Neutrophil (primary cell): ENCODE results near the gene AIFM3.

Experiments
- H3K27ac ChIP-seq: fragments of 200-600 bp; sonication (generic); 2 replicates; pipeline ENCODE4 v1.5.1; 2016; ENCODE audit warnings: mild to moderate bottlenecking, moderate library complexity
- H3K27me3 ChIP-seq: fragments of 200-600 bp; sonication (generic); 2 replicates; pipeline ENCODE4 v1.6.0; 2016; ENCODE audit warnings: mild to moderate bottlenecking
- H3K36me3 ChIP-seq: fragments of 200-600 bp; sonication (generic); 2 replicates; pipeline ENCODE4 v1.5.1; 2017
- H3K4me1 ChIP-seq, 2 experiments: fragments of 200-600 bp in 1 of 2; sonication (generic) in 1 of 2; 1 replicate in 1 of 2; 2 replicates in 1 of 2; pipeline versions ENCODE4 v1.5.1 to v1.6.1; 2013 to 2016; ENCODE audit warnings: low read depth in 1 of 2, low read length in 1 of 2, mild to moderate bottlenecking in 1 of 2, moderate library complexity in 1 of 2; ENCODE audit not compliant: control insufficient read depth in 1 of 2, insufficient read depth in 1 of 2
- H3K4me3 ChIP-seq, 2 experiments: fragments of 200-600 bp in 1 of 2; sonication (generic) in 1 of 2; 1 replicate in 1 of 2; 2 replicates in 1 of 2; pipeline ENCODE4 v1.5.1; 2013 to 2016; ENCODE audit warnings: low read depth in 1 of 2, low read length in 1 of 2, mild to moderate bottlenecking in 1 of 2, moderate library complexity in 1 of 2
- H3K9me3 ChIP-seq: fragments of 200-600 bp; sonication (generic); 2 replicates; pipeline ENCODE4 v1.5.1; 2016
- TF ChIP-seq, protein P1 (sequence below): fragments of 200-600 bp; sonication (generic); IDR thresholded peaks from 2 replicates; pipeline ENCODE4 v1.5.1; 2016; ENCODE audit warnings: antibody characterized with exemption

The AIFM3 gene

DNA sequence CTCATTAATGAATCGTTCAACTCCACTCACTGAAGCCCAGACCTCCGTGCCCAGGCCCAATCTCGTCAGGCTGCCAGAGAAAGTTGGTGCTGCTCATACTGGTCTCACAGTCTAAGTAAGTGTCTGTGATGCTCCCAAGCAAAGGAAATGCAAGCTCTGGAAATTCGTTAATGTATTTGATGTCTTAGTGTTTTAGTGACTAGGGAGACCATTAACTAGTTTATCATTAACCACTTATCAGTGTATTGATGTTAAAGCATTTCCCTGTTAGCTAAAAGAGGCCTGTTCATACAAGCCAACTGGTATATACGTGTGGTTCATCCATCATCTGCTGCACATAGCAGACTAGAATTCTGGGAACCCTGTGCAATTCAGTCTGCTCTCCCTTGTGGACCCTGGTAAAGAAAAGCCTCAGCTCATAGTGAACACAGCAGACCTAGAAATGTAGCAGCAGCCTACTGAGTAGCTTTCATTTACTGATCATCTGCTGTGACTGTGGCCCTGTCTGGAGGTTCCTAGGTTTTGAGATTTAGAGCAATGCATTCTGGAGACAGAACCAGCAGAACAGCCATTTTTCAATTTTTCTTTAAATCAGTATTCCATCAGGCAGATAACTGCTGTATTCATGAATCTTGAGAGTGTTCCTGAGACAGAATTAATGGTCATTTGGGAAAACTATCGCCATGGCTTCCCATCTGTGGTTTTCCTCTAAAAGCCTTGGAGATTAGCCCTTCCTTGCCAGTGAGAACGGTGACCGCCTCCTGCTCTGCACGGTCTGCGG is 15.7 kb upstream of the AIFM3 start:
- Histone ChIP-seq H3K27ac (no peak overlapping the region), H3K4me1 (no peaks in the 10 kb centered on the region), H3K4me3 (no peak overlapping the region), H3K36me3 (peaks cover 58% of the 10 kb centered on the region), H3K9me3 (no peaks in the 10 kb centered on the region), H3K27me3 (peaks cover under 1% of the 10 kb centered on the region)
- TF ChIP-seq, protein P1, sequence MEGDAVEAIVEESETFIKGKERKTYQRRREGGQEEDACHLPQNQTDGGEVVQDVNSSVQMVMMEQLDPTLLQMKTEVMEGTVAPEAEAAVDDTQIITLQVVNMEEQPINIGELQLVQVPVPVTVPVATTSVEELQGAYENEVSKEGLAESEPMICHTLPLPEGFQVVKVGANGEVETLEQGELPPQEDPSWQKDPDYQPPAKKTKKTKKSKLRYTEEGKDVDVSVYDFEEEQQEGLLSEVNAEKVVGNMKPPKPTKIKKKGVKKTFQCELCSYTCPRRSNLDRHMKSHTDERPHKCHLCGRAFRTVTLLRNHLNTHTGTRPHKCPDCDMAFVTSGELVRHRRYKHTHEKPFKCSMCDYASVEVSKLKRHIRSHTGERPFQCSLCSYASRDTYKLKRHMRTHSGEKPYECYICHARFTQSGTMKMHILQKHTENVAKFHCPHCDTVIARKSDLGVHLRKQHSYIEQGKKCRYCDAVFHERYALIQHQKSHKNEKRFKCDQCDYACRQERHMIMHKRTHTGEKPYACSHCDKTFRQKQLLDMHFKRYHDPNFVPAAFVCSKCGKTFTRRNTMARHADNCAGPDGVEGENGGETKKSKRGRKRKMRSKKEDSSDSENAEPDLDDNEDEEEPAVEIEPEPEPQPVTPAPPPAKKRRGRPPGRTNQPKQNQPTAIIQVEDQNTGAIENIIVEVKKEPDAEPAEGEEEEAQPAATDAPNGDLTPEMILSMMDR = no peak

DNA sequence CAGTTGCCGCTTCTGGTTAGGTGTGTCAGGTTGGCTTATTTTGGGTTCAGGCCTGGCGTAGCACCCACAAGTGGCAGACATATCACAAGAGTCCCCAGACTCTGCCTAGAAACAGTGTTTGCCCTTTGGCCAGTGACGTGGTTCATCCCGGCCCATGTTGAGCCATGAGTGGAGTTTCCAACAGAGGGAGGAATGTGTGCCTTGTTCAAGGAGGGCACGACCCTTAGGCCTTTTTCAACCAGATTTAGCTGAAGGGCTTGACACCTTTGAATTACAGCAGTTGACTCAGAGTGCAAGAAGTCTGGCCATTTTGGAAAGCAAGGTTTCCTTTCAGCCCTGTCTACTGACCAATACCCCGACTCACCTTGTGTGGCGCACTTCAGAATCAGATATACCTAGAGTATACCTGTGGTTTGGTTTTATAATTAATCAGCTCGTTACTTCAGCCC is 15.1 kb upstream of the AIFM3 start:
- peaks cover 58% of the 10 kb centered on the region for H3K36me3 ChIP-seq
- H3K27ac ChIP-seq = no peak overlapping the region
- TF ChIP-seq, protein P1 = no peak

DNA sequence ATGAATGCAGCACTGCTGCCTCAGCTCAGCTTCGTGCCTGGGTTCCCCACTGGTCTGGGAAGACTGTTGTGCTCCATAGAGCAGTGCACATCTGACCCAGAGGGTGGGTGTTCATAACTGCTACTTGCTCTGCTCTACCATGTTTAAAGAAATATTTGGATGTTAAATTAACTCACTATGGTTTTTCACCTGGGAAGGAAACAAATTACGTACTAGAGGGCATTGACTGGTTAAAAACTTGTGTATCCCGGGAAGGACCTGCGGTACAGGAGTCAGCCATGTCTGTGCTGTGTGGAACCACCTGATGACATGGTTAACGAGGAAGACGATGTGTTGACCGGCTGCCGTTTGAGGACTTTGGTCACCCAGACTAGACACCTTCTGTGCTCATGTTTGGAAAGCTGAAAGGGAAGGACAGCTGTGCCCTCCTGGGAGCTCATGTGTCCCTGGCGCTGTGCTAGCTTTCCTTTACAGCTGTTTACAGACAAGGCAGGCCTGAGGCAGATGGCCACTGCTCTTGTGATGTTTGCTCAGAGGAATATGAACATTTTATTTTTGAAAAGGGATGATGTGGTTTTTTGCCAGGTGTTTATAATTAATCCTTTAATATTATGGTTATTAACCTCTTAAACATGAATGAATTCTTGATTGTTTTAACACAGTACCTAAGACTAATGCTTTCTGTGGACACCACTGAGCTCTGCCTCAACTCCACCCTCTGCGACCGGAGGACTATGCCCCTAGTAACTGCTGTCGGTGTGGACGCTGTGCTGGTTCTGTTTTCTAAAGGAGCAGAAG is 14.3 kb upstream of the AIFM3 start:
- peaks cover 58% of the 10 kb centered on the region for H3K36me3 ChIP-seq

More for the DNA sequence above, 15.1 kb upstream of the AIFM3 start:
- peaks cover 2 to 4% of the 10 kb centered on the region in 2 experiments for H3K4me1 ChIP-seq
- H3K27me3 ChIP-seq = peaks cover 6% of the 10 kb centered on the region
- no peaks in the 10 kb centered on the region for H3K9me3 ChIP-seq
- no peak overlapping the region for H3K4me3 ChIP-seq

DNA sequence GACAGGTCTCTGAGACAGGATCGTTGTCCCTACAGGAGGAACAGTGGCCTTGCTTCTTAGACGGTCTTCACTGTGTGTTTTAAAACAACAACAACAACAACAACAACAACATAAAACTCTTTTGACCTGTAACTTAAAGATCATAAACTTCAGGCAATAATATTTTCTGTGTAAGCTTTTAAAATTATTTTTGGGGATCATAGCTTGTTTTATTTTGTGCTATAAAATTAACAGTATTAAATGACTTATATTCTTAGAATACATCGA is 13.8 kb upstream of the AIFM3 start:
- H3K27me3 ChIP-seq = peaks cover 9% of the 10 kb centered on the region
- no peak overlapping the region for H3K4me3 ChIP-seq
- no peaks in the 10 kb centered on the region for H3K9me3 ChIP-seq
- TF ChIP-seq, protein P1 = no peak
- H3K27ac ChIP-seq = no peak overlapping the region
- H3K4me1 ChIP-seq = peaks cover 13 to 17% of the 10 kb centered on the region in 2 experiments
- H3K36me3 ChIP-seq = peaks cover 55% of the 10 kb centered on the region

More for the DNA sequence above, 14.3 kb upstream of the AIFM3 start:
- H3K9me3 ChIP-seq = no peaks in the 10 kb centered on the region
- peaks cover 8 to 12% of the 10 kb centered on the region in 2 experiments for H3K4me1 ChIP-seq
- TF ChIP-seq, protein P1 = no peak
- H3K27me3 ChIP-seq = peaks cover 9% of the 10 kb centered on the region
- no peak overlapping the region for H3K27ac ChIP-seq
- H3K4me3 ChIP-seq = no peak overlapping the region

DNA sequence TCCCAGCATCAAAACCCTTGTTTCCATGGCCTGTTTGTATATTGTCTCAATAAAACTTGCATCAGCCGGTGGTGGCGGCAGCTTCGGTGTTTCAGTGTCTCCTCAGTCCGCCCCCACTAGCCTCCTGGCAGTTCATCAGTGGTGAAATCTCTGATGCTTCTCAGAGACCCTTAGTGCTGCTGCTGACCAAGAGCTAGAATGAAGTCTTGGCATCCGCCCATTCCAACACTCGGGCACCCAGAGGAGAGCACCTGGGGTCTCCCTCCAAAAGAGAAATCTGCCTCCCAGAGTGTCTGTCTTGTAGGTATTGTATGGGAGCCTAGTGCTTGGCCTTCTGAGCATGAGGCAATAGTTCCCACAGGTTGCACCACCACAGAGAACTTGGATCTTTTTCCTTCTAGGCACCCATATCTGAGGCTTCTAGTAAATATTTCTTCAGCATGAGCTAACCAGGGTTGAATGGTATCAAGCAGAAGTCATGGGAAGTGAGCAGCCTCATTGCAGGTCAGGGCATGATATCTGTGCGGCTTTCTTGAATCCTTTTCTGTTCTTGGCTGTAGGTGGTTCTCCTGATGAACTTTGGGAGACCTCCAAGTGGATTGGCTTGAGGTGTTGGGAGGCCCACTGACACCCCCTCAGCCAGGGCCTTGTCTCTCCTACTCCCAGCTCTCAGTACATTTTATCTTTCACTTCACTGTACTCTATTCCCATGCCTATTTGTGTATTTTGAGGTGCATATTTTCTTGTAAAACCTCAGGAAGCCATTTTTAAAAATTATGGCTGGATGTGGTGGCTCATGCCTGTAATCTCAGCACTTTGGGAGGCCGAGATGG is 13.2 kb upstream of the AIFM3 start:
- peaks cover 9% of the 10 kb centered on the region for H3K27me3 ChIP-seq
- no peak overlapping the region for H3K4me3 ChIP-seq
- peaks cover 51% of the 10 kb centered on the region for H3K36me3 ChIP-seq
- H3K4me1 ChIP-seq = peaks cover 14 to 19% of the 10 kb centered on the region in 2 experiments
- H3K9me3 ChIP-seq = no peaks in the 10 kb centered on the region
- no peak overlapping the region for H3K27ac ChIP-seq
- TF ChIP-seq, protein P1 = no peak
